HG02943 (cell line): ENCODE measurements around the gene CTRB1.

Source experiments
- ATAC-seq: cut with Tn5 transposase; IDR thresholded peaks from one replicate; pipeline ENCODE4 v1.9.1; 2021; ENCODE audit warnings: mild to moderate bottlenecking, low read depth, moderate library complexity; ENCODE audit not compliant: unreplicated experiment

The CTRB1 gene

GRCh38 chr16:75224306-75225082 lies 5.7 kb downstream of the CTRB1 start:
- no peak for ATAC-seq

DNA sequence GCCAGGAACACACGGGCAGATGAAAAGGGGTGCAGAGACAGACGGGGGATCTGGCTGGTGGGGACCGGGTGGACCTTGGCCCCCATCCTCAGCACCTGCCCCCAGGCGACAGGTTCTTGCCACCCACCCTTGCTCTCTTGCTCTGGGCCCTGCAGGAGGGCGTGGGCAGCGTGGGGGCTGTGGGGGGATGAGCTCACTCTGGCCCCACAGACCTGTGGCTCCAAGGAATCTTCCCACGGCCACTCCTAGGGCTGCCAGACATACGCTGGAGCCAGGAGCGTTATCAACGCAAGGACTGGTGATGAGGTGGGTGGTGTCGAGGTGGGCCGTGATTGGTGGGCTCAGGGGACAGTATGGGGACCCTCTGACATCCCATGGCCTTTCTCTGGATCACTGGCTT lies 6.3 kb downstream of the CTRB1 start:
- ATAC-seq: no peak

DNA sequence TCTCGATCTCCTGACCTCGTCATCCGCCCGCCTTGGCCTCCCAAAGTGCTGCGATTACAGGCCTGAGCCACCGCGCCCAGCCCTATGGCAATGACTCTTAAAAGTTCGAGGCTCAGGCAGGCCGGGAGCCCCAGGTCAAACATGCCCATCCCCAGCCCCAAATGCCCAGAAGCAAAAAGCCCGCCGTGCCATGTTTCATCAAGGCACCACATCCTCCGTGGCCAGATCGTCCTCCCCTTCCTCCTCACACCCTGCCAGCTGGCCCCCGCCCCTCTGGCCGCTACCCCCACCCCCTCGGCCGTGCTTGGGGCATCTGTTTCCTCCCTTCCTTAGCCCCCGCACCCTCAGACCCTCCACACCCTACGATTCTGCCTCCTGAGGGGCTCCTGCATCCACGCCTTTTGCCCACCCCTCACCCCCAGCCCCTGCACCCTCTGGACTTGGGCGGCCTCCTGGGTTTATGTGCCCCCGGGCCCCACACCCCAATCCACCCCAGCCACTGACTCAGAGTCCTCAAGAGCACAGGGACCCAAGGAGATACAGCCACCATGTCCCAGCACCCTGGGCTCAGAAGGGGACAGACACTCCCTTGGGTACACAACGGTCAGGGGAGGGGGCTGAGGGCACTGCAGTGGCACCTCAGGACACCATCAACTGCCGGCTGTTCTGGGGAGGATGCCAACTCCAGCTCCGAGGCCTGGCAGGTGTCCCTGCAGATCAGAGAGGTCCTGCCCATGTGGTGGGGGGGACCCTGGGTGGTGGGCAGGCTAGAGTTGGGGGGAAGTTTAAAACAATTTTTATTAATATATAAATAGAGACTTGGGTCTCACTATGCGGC lies 7.1 kb downstream of the CTRB1 start:
- ATAC-seq: no peak

- no peak for ATAC-seq
Observed at GRCh38 chr16:75226550-75227360, 8.0 kb downstream of the CTRB1 start.

DNA sequence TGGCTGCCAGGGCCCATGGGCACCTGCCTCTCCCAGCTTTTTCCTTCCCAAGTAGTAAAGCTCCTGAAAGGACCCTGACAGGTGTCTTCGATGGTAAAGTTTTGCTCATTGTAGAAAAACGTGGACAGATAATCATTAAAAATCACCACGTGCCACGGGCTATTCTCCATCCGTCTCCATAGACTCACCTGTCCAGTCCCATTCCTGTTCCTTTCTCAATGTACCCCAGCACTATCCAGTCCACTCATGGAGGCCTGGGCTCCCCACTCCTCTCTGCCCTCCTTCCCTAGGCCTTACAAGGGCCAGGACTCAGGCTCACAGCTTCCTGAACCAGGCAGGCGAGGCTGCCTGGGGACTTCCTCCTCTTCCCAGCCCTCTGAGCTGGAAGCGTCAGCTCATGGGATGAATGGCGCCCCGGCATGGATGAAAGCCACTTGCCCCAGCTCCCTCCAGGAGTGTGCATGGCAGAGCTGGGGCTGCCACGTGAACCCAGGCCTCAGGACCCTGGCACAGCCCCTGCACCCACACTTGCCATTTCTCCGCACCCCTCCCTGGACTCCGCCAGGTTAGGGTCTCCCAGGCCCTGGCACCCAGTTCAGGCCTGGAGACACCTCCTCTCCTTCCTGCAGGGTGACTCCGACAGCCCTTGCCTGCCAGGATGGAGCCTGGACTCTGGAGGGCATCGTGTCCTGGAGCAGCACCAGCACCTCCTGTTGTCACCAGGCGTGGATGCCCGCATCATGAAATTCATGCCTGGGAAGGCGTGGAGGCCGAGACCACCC lies 8.8 kb downstream of the CTRB1 start:
- ATAC-seq: no peak

DNA sequence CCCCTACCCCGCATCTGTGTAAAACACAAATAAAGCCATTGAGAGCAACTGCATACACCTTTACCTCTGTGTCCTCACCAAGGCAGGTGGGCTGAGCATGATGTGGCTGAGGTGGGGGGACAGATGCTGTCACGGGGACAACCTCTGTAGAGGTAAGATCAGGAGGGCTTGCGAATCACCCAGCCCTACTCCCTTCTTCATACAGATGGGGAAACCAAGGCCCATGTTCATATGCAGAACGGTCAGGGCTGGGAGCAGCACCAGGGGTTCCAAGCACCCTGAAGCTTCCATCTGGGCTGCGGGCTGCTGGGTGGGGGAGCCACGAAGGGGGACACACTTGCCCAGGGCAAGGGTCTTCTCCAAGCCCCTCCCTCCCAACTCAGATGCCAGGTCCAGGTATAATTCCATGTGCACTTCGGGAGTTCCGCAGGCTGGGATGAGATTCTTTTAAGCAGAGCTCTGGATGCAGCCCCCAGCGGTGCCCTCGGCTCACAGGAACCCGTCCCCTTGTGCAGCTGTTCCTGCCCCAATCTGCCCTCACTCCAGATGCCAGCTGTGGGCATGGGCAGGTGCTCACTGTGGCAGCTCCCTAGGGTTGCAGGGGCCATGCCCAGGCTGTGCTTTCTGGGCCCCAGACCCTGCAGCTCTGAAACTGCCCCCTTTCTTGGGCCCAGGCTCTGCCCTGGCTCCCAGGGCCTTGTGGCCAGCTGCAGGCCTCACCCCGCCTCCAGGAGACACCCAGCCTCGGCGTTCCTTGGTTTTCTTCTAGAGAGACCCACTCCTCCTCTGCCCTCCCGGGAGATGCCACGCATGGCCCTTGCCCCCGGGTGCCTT lies 9.6 kb downstream of the CTRB1 start:
- no peak for ATAC-seq

DNA sequence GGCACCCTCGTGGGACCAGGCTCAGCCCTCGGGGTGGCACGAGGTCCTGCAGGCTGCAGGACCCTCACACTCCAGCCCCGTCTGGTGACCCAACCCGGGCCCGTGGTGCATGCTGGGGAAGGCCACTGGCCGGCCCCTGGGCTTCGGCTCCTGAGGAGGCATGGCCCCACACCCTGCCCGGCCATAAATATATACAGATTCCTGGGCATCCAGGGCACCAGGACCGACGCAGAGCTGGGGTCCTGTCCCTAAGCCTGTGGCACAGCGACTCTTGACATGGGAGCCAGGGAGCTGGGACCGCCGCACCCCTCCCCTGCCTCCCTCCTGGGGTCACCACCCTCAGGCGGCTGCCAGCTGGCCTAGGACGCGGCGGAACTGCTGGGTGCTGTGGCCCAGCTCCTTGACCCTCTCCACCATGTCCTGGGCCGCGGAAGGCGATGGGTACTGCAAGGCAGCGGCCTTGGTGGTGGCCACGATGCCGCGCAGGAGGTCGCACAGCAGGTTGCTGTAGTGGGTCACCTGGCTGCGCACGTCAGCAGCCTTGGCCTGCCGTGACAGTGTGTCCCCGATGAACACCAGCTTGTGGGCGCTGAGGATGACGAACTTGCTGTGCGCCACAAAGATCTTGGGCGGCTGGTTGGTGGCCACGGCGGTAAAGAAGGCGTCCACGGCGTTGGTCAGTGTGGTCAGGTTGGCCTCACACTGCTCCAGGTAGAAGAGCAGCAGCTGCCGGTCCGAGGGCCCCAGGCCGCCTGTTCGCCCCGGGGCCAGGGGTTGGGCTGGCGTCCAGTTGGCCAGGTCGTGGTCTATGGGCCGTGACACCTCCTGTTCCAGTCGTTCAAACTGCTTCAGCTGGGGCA lies 10.6 kb downstream of the CTRB1 start:
- no peak for ATAC-seq

DNA sequence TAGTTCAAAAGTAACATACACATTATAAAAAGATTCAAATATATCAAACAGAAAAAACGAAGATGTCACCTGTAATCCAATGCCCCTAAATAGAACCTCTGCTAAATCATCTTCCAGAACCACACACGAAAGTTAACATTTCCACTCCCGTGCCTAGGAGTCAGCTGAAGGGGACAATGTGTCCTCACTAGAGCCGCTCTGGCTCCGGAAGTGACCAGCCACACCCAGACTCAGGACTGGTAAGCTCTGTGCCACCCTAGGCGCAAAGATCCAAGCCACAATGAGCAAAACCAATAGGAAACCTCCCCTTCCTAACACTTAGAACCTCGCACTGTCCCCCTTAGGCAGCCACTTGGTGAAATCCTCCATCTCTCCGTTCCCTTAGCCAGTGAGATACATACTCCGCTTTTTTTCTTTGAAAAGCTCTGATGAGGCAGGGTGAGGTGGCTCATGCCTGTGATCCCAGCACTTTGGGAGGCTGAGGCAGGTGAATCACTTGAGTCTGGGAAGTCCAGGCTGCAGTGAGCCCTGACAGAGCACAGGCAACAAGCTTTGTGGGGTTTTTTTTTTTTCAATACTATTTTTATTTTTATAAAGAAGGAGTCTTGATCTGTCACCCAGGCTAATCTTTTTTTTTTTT lies 11.8 kb downstream of the CTRB1 start:
- no peak for ATAC-seq

DNA sequence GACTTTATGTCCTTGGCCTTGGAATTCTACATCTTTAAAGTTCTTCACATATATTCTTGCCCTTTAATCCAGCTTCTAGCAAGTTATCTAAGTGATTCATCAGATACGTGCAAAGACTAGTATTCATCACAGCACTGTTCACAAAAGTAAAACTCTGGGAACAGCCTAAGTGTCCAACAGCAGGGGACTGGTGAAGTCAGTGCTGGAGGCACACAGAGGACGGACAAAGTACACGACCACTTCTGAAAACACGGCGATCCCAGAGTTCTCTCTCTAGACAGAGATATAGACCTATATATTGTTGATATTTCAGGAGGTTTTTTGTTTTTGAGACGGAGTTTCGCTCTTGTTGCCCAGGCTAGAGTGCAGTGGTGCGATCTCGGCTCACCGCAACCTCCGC lies 12.8 kb downstream of the CTRB1 start:
- no peak for ATAC-seq

DNA sequence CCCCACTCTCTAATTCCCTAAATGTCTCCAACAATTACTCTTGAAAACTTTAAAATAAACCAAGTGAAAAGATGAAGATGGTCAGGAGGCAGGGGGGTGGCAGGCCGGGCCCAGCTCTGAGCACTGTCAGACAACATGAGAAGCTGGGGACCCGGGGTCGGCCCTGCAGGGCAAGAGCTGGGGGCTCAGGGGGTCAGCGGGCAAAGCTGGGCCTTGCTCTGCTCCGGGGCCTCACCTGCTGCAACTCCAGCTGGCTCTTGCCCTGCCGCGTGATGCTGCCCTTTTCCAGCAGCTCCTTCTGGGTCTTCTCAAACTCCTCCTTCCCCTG lies 14.8 kb downstream of the CTRB1 start:
- no peak for ATAC-seq

DNA sequence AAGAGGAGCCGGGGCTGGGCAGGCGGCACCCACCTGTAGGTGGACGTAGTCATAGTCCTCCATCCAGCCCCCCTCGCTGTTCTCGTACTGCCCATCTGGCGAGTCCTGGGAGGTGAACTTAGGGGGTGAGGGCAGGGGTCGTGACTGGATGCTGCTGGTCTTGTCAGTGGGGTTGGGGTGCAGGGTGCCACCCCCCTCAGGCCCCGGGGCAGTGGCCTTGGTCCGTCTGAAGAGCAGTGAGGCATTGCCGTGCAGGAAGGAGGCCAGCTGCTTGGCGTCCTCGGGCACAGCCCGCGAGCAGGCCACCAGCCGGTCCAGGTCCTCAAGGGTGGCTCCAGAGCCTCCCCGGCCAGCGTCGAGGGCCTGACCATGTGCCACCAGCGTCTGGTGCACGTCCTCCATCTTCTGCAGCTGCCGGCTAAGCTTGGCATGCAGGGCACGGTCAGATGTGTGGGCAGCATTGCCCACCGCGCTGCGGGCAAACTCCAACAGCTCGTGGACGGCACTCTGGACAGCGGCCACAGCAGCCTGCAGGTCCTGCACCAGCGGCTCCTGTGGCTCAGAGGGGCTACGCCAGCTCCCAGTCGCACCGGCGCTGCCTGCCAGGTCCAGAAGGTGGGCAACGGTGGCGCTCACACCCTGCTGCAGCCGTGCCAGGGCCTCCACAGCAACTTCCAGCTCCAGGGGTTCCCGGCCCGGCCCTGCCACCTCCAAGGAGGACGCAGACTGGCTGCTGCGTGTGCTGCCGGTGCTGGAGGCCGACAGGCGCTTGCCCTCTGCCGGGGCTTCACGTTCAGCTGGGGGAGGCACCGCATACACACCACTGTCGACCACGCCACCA lies 16.3 kb downstream of the CTRB1 start:
- ATAC-seq: no peak

GRCh38 chr16:75235721-75236193 lies 17.0 kb downstream of the CTRB1 start:
- ATAC-seq: no peak

GRCh38 chr16:75236232-75236631 lies 17.4 kb downstream of the CTRB1 start:
- ATAC-seq: no peak

DNA sequence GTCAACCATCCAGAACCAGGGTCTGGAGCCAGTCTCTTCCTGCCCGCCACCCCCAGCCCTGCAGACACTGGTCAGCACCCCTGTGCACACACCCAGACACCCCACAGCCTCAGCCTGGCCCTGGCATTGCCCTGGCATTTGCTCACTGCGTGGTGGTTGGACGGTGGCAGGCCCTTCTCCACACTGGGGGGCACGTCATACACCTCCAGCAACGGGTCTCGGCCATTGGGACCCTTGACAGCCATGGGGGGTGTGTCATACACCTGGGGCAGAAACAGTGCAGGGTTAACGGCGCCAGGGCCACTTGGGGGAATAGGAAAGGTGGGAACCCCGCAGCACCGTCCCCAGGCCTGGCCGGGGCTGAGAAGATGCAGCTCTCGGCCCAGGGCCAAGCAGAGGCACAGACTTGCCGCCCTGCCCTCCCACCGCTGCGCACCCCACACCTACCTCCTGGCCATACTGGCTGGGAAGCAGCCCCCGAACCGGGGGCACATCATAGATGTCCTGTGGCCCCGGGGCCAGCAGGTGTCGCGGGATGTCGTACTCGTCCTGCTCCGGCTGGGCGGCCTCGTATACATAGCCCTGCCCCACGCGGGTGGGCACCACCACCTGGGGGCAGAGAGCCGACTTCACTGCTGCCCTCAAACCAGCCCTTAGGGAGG lies 18.1 kb downstream of the CTRB1 start:
- ATAC-seq: no peak

DNA sequence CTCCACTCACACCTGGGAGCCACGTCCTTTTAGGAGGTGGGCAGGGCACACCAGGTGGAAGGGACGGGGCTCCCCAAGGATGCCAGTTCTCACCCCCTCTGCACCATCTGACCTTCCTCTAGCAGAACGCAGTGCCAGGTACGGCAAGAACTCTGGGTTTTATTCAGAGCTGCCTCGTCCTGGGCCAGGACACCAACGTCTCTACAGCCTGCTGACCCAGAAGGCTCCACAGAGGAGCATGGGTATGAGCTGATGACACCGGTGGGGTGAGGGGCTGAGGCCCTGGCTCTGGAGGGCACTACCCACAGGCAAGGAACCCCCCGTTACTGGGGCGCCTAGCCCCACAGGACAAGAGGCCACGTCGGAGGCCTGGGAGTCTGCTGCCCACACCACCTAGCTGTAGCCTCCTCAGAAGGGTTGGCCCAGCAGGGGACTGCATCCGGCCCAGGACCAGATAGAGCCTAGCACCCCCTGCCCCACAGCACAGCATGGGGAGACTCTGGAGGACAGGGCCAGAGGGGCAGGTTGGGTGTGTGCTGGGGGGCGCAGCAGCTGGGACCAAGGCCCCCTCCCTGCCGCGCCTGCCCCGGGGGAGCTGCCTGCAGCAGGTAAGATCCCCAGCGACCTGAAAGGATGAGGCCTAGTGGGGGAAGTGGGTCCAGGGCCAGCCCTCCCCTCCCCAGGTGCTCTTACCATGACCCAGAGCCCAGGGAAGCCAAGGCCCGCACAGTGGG lies 18.8 kb downstream of the CTRB1 start:
- no peak for ATAC-seq
